Eye (tissue), 1 donor: ENCODE data around the gene RAF1.
"Not testable (repeated sequence)": the region's sequence is repeated elsewhere in the genome, so short reads cannot be mapped to it uniquely, and the experiment has no call there.

Experiments
- DNase-seq: peaks from one replicate; pipeline ENCODE4 v3.0.0-alpha.2; 2015

RAF1 gene

GRCh38 chr3:12556690-12557472 lies 107.0 kb downstream of the RAF1 start, which contains the start of gene MKRN2:
Gene MKRN2 (plus strand): TSS chr3:12557087. CDS start chr3:12557151, 64 bp downstream.
- DNase-seq = peak; percentile 96

GRCh38 chr3:12556314-12556689 lies 107.6 kb downstream of the RAF1 start:
- DNase-seq = no peak

GRCh38 chr3:12553921-12554391 lies 110.0 kb downstream of the RAF1 start:
- DNase-seq = peak; percentile 84

GRCh38 chr3:12549971-12550760 lies 113.8 kb downstream of the RAF1 start:
- no peak for DNase-seq

GRCh38 chr3:12545473-12545791 lies 118.5 kb downstream of the RAF1 start, which contains the start of gene MKRN2OS:
Gene MKRN2OS (minus strand): TSS chr3:12545499. CDS start chr3:12545464, 35 bp downstream.
- no peak for DNase-seq

GRCh38 chr3:12544652-12545472 lies 119.1 kb downstream of the RAF1 start:
- DNase-seq = no peak

- not testable (repeated sequence) for DNase-seq
Measured at GRCh38 chr3:12543497-12543896, 120.4 kb downstream of the RAF1 start.

- DNase-seq = no peak
Measured at GRCh38 chr3:12541625-12542024, 122.3 kb downstream of the RAF1 start.

GRCh38 chr3:12536423-12536822 lies 127.5 kb downstream of the RAF1 start:
- DNase-seq = peak; percentile 26
